H9 (cell line): Measurements from ENCODE around the gene PDE1C. TPM values are rescaled to one million over a fixed set of nuclear protein-coding genes. Genes with fewer than 3 reads are reported as not detected.

ENCODE experiments used
- DNase-seq: peaks from one replicate; pipeline ENCODE4 v3.0.0-alpha.2; 2017
- H2AFZ ChIP-seq: one replicate; pipeline ENCODE4 v1.6.1; 2013; ENCODE audit warnings: mild to moderate bottlenecking, low read length, control low read depth, moderate library complexity
- H2AK5ac ChIP-seq: 2 replicates; pipeline ENCODE4 v1.6.1; 2013; ENCODE audit warnings: low read length, control low read depth, mixed read lengths; ENCODE audit not compliant: insufficient read length
- H2BK120ac ChIP-seq: one replicate; pipeline ENCODE4 v1.6.1; 2013; ENCODE audit warnings: low read depth, mild to moderate bottlenecking, low read length, control low read depth, inconsistent platforms; ENCODE audit not compliant: poor library complexity, severe bottlenecking
- H2BK12ac ChIP-seq: 2 replicates; pipeline ENCODE4 v1.6.1; 2013; ENCODE audit warnings: low read length, control low read depth, mixed read lengths, low read depth; ENCODE audit not compliant: insufficient read length
- H2BK15ac ChIP-seq: 2 replicates; pipeline ENCODE4 v1.6.1; 2013; ENCODE audit warnings: low read depth, low read length, control low read depth
- H2BK20ac ChIP-seq: one replicate; pipeline ENCODE4 v1.6.1; 2013; ENCODE audit warnings: low read depth, mild to moderate bottlenecking, low read length, control low read depth, inconsistent platforms; ENCODE audit not compliant: poor library complexity, severe bottlenecking
- H2BK5ac ChIP-seq: 2 replicates; pipeline ENCODE4 v1.6.1; 2013; ENCODE audit warnings: low read length, control low read depth, mixed read lengths; ENCODE audit not compliant: insufficient read length
- H3K14ac ChIP-seq: 2 replicates; pipeline ENCODE4 v1.6.1; 2013; ENCODE audit warnings: low read length, control low read depth; ENCODE audit not compliant: insufficient read depth
- H3K18ac ChIP-seq: 2 replicates; pipeline ENCODE4 v1.6.1; 2013; ENCODE audit warnings: low read depth, mild to moderate bottlenecking, mixed read lengths, low read length, control low read depth; ENCODE audit not compliant: insufficient read length
- H3K23ac ChIP-seq: 2 replicates; pipeline ENCODE4 v1.6.1; 2013; ENCODE audit warnings: low read length, control low read depth, mixed read lengths, low read depth; ENCODE audit not compliant: insufficient read length
- H3K23me2 ChIP-seq: 2 replicates; pipeline ENCODE4 v1.6.1; 2013; ENCODE audit warnings: low read depth, mild to moderate bottlenecking, mixed read lengths, low read length, control low read depth; ENCODE audit not compliant: insufficient read length, poor library complexity, severe bottlenecking
- H3K27ac ChIP-seq: 2 replicates; pipeline ENCODE4 v1.5.1; 2013; ENCODE audit warnings: low read length, control low read depth, mixed read lengths, low read depth; ENCODE audit not compliant: insufficient read length
- H3K27me3 ChIP-seq: 2 replicates; pipeline ENCODE4 v1.6.1; 2013; ENCODE audit warnings: low read length, control low read depth, inconsistent platforms; ENCODE audit not compliant: insufficient read depth
- H3K4ac ChIP-seq: 2 replicates; pipeline ENCODE4 v1.6.1; 2013; ENCODE audit warnings: low read depth, mild to moderate bottlenecking, control low read depth, inconsistent platforms, low read length, moderate library complexity
- H3K4me1 ChIP-seq: 2 replicates; pipeline ENCODE4 v1.6.1; 2013; ENCODE audit warnings: low read length, control low read depth, inconsistent platforms; ENCODE audit not compliant: insufficient read depth
- H3K4me2 ChIP-seq: 2 replicates; pipeline ENCODE4 v1.6.1; 2013; ENCODE audit warnings: low read length, control low read depth, mixed read lengths; ENCODE audit not compliant: insufficient read length, insufficient read depth
- H3K56ac ChIP-seq: 2 replicates; pipeline ENCODE4 v1.6.1; 2013; ENCODE audit warnings: low read depth, mild to moderate bottlenecking, mixed read lengths, low read length, control low read depth; ENCODE audit not compliant: insufficient read length
- H3K79me1 ChIP-seq: 2 replicates; pipeline ENCODE4 v1.6.1; 2013; ENCODE audit warnings: low read depth, mild to moderate bottlenecking, moderate library complexity, low read length, control low read depth, inconsistent platforms; ENCODE audit not compliant: insufficient read depth, poor library complexity, severe bottlenecking
- H3K79me2 ChIP-seq: 2 replicates; pipeline ENCODE4 v1.6.1; 2013; ENCODE audit warnings: low read length, control low read depth, inconsistent platforms; ENCODE audit not compliant: insufficient read depth
- H3K9ac ChIP-seq: 2 replicates; pipeline ENCODE4 v1.6.1; 2013; ENCODE audit warnings: low read length, control low read depth, mixed read lengths; ENCODE audit not compliant: insufficient read length; ENCODE audit errors: extremely low read depth
- H3K9me3 ChIP-seq: one replicate; pipeline ENCODE4 v1.6.1; 2013; ENCODE audit warnings: low read depth, low read length, inconsistent platforms; ENCODE audit not compliant: control insufficient read depth
- H3T11ph ChIP-seq: one replicate; pipeline ENCODE4 v1.6.1; 2013; ENCODE audit warnings: mild to moderate bottlenecking, low read length, control low read depth, inconsistent platforms
- H4K20me1 ChIP-seq: one replicate; pipeline ENCODE4 v1.6.1; 2013; ENCODE audit not compliant: control insufficient read depth, insufficient read length, insufficient read depth
- H4K5ac ChIP-seq: 2 replicates; pipeline ENCODE4 v1.6.1; 2013; ENCODE audit warnings: low read depth, mild to moderate bottlenecking, mixed read lengths, low read length, control low read depth; ENCODE audit not compliant: insufficient read length
- H4K8ac ChIP-seq: replicated peaks from 2 replicates; pipeline ENCODE4 v1.6.1; 2013; ENCODE audit warnings: low read length, control low read depth, mixed read lengths, low read depth; ENCODE audit not compliant: insufficient read length
- H4K91ac ChIP-seq: 2 replicates; pipeline ENCODE4 v1.6.1; 2013; ENCODE audit warnings: low read depth, mild to moderate bottlenecking, moderate library complexity, mixed read lengths, low read length, control low read depth; ENCODE audit not compliant: insufficient read length
- H3K27ac Mint-ChIP-seq, 3 experiments: 2 replicates in 2 of 3; 3 replicates in 1 of 3; pipeline ENCODE4 v1.8.0; 2020 to 2021; ENCODE audit warnings: mixed read lengths in 3 of 3, mild to moderate bottlenecking in 1 of 3, moderate library complexity in 1 of 3
- H3K27me3 Mint-ChIP-seq: 2 replicates; pipeline ENCODE4 v1.8.0; 2021; ENCODE audit warnings: low read depth, mild to moderate bottlenecking, moderate library complexity, mixed read lengths
- H3K36me3 Mint-ChIP-seq, 3 experiments: 2 replicates in 2 of 3; 3 replicates in 1 of 3; pipeline ENCODE4 v1.8.0; 2020 to 2021; ENCODE audit warnings: low read depth in 3 of 3, mixed read lengths in 3 of 3; ENCODE audit not compliant: insufficient read depth in 1 of 3
- H3K4me1 Mint-ChIP-seq, 2 experiments: 2 replicates each; pipeline ENCODE4 v1.8.0; 2020; ENCODE audit warnings: mixed read lengths in 2 of 2
- H3K4me3 Mint-ChIP-seq, 2 experiments: 2 replicates in 1 of 2; 3 replicates in 1 of 2; pipeline ENCODE4 v1.8.0; 2020 to 2021; ENCODE audit warnings: mild to moderate bottlenecking in 2 of 2, mixed read lengths in 2 of 2, moderate library complexity in 1 of 2
- H3K9me3 Mint-ChIP-seq, 2 experiments: 2 replicates in 1 of 2; 3 replicates in 1 of 2; pipeline ENCODE4 v1.8.0; 2020; ENCODE audit warnings: mild to moderate bottlenecking in 2 of 2, mixed read lengths in 2 of 2, moderate library complexity in 1 of 2
- WGBS: extraction: QIAGEN DNeasy Blood & Tissue Kit; methylation state at CpG from one replicate; pipeline ENCODE4 v1.1.7; 2013; ENCODE audit warnings: missing lambda C conversion rate, low lambda C conversion rate, mixed read lengths; ENCODE audit not compliant: insufficient read length; ENCODE audit errors: extremely low coverage; 5-methylcytosine and 5-hydroxymethylcytosine counted together
- total RNA-seq: library from RNA; stranded (reverse); gene quantifications from 2 replicates; pipeline ENCODE4 v1.2.1, GENCODE V29; 2021
- TF ChIP-seq, protein P1 (sequence below): fragments of 200-600 bp; sonication (generic); conservative IDR thresholded peaks from 3 replicates; pipeline ENCODE4 v1.8.0; 2021; ENCODE audit warnings: antibody characterized with exemption, mild to moderate bottlenecking

Gene PDE1C
- total RNA-seq, 1 experiment from 2014 or later = 0.17 TPM

- H2BK12ac ChIP-seq = no peak overlapping the region
- no peak overlapping the region for H3K4me3 Mint-ChIP-seq
- H2BK5ac ChIP-seq = no peak overlapping the region
- no CpG with 5 or more reads among the region's 3 CpGs for WGBS
- H3K4me1 Mint-ChIP-seq = peaks cover 0 to 2% of the 10 kb centered on the region in 2 experiments; a peak in 3 of 4 replicates
- no peak overlapping the region for H3K14ac ChIP-seq
- TF ChIP-seq, protein P1, sequence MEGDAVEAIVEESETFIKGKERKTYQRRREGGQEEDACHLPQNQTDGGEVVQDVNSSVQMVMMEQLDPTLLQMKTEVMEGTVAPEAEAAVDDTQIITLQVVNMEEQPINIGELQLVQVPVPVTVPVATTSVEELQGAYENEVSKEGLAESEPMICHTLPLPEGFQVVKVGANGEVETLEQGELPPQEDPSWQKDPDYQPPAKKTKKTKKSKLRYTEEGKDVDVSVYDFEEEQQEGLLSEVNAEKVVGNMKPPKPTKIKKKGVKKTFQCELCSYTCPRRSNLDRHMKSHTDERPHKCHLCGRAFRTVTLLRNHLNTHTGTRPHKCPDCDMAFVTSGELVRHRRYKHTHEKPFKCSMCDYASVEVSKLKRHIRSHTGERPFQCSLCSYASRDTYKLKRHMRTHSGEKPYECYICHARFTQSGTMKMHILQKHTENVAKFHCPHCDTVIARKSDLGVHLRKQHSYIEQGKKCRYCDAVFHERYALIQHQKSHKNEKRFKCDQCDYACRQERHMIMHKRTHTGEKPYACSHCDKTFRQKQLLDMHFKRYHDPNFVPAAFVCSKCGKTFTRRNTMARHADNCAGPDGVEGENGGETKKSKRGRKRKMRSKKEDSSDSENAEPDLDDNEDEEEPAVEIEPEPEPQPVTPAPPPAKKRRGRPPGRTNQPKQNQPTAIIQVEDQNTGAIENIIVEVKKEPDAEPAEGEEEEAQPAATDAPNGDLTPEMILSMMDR = peak; percentile 57; the same call in 2 of the 3 replicates
- H3K27ac ChIP-seq = no peak overlapping the region
- no peak overlapping the region for H3T11ph ChIP-seq
- no peaks in the 10 kb centered on the region; the same call in 1 of the 2 replicates for H3K27me3 ChIP-seq
- H3K79me1 ChIP-seq = no peaks in the 10 kb centered on the region
- no peak overlapping the region for H2BK15ac ChIP-seq
- no peak overlapping the region for H4K91ac ChIP-seq
- H3K36me3 Mint-ChIP-seq = no peaks in the 10 kb centered on the region
- no peaks in the 10 kb centered on the region for H3K4me1 ChIP-seq
- no peak overlapping the region for H4K5ac ChIP-seq
- no peak overlapping the region for H3K9ac ChIP-seq
- no peak overlapping the region for H3K56ac ChIP-seq
- H3K9me3 ChIP-seq = no peaks in the 10 kb centered on the region
- H2BK120ac ChIP-seq = no peak overlapping the region
- no peak overlapping the region for H2AK5ac ChIP-seq
- H3K4ac ChIP-seq = no peak overlapping the region
- no peak overlapping the region for H3K4me2 ChIP-seq
- H3K23ac ChIP-seq = no peak overlapping the region
- peaks cover 2% of the 10 kb centered on the region; the same call in 1 of the 2 replicates for H3K27me3 Mint-ChIP-seq
- H3K79me2 ChIP-seq = no peaks in the 10 kb centered on the region
- no peak overlapping the region for H3K27ac Mint-ChIP-seq
- H4K20me1 ChIP-seq = no peaks in the 10 kb centered on the region
- H2BK20ac ChIP-seq = no peak overlapping the region
- H3K23me2 ChIP-seq = no peaks in the 10 kb centered on the region
- no peak overlapping the region for H4K8ac ChIP-seq
- no peak for DNase-seq
- no peak overlapping the region for H2AFZ ChIP-seq
- no peak overlapping the region for H3K18ac ChIP-seq
- no peaks in the 10 kb centered on the region for H3K9me3 Mint-ChIP-seq
Measured at GRCh38 chr7:31729195-31729804, 340.9 kb downstream of the PDE1C start.
